Caco-2 (cell line): Measurements from ENCODE around the gene ZNF277. TPM values are rescaled to one million over a fixed set of nuclear protein-coding genes. Genes with fewer than 3 reads are reported as not detected.

Source experiments
- BruUV-seq: library from RNA; stranded (reverse); fragments of 400-500 nt; replicated peaks from 2 replicates; lab custom pipeline; 2021; lab: Mats Ljungman, UMichigan
- CTCF ChIA-PET: fragments of 300-600 bp; sonication (Branson Sonifier 250); formaldehyde crosslinking; loops from one replicate; lab custom pipeline; 2022; ENCODE audit warnings: antibody characterized with exemption; lab: Charles Lee
- POLR2A ChIA-PET: fragments of 300-600 bp; sonication (Branson Sonifier 250); formaldehyde crosslinking; loops from one replicate; lab custom pipeline; 2022; ENCODE audit warnings: antibody characterized with exemption; lab: Charles Lee
- DNase-seq, 2 experiments: peaks; one replicate each; pipeline versions ENCODE4 v3.0.0 to v3.0.0-alpha.2; 2020 to 2022
- H3K27me3 ChIP-seq: replicated peaks from 2 replicates; pipeline ENCODE4 v1.6.0; 2011; ENCODE audit warnings: low read length; ENCODE audit not compliant: control insufficient read depth, insufficient read depth
- H3K36me3 ChIP-seq: 2 replicates; pipeline ENCODE4 v1.5.1; 2011; ENCODE audit warnings: low read length; ENCODE audit not compliant: control insufficient read depth, insufficient read depth
- H3K4me1 ChIP-seq: fragments of 250-450 bp; sonication (Bioruptor Pico); 2 replicates; pipeline ENCODE4 v1.5.1; 2020; ENCODE audit warnings: mild to moderate bottlenecking
- H3K4me3 ChIP-seq: 2 replicates; pipeline ENCODE4 v1.5.1; 2011; ENCODE audit warnings: low read depth, mild to moderate bottlenecking, control low read depth, low read length
- H3K9me3 ChIP-seq: fragments of 250-450 bp; sonication (Bioruptor Pico); 2 replicates; pipeline ENCODE4 v1.5.1; 2020; ENCODE audit warnings: mild to moderate bottlenecking, moderate library complexity
- H3K27ac Mint-ChIP-seq: one replicate; pipeline ENCODE4 v1.8.0; 2022; ENCODE audit warnings: mixed read lengths; ENCODE audit not compliant: unreplicated experiment
- H3K27me3 Mint-ChIP-seq: one replicate; pipeline ENCODE4 v1.8.0; 2022; ENCODE audit warnings: mixed read lengths; ENCODE audit not compliant: insufficient read depth, unreplicated experiment
- H3K36me3 Mint-ChIP-seq: one replicate; pipeline ENCODE4 v1.8.0; 2022; ENCODE audit warnings: mild to moderate bottlenecking, mixed read lengths; ENCODE audit not compliant: insufficient read depth, unreplicated experiment
- H3K4me1 Mint-ChIP-seq: one replicate; pipeline ENCODE4 v1.8.0; 2022; ENCODE audit warnings: low read depth, mixed read lengths; ENCODE audit not compliant: unreplicated experiment
- H3K4me3 Mint-ChIP-seq: one replicate; pipeline ENCODE4 v1.8.0; 2022; ENCODE audit warnings: mild to moderate bottlenecking, moderate library complexity, mixed read lengths; ENCODE audit not compliant: unreplicated experiment
- H3K9me3 Mint-ChIP-seq: one replicate; pipeline ENCODE4 v1.8.0; 2022; ENCODE audit warnings: mixed read lengths; ENCODE audit not compliant: unreplicated experiment
- CTCF ChIP-seq, 2 experiments: fragments of 200-600 bp in 1 of 2; IDR thresholded peaks; 1 replicate in 1 of 2; 2 replicates in 1 of 2; pipeline versions ENCODE4 v1.5.1 to v1.8.0; 2011 to 2022; ENCODE audit warnings: antibody characterized with exemption in 1 of 2, control low read depth in 1 of 2, inconsistent platforms in 1 of 2, low read depth in 1 of 2, low read length in 1 of 2, mild to moderate bottlenecking in 1 of 2, moderate library complexity in 1 of 2; ENCODE audit not compliant: insufficient read depth in 1 of 2, severe bottlenecking in 1 of 2, unreplicated experiment in 1 of 2
- intact Hi-C: fragments of 100-400 bp; cut with micrococcal nuclease; formaldehyde crosslinking; loops from one replicate; pipeline ENCODE4 v1.10.0; 2022; ENCODE audit not compliant: unreplicated experiment
- total RNA-seq: library from RNA; stranded (reverse); gene quantifications from 2 replicates; pipeline ENCODE4 v1.2.3, GENCODE V29; 2022

ZNF277 gene
- total RNA-seq, 1 experiment from 2014 or later = 22.8 TPM

GRCh38 chr7:112260911-112261310, 54.4 kb downstream of the ZNF277 start:
- no peaks in the 10 kb centered on the region for H3K4me1 ChIP-seq
- CTCF ChIA-PET = no interaction called here

GRCh38 chr7:112262036-112262435, 55.5 kb downstream of the ZNF277 start:
- Mint-ChIP-seq H3K36me3 (no peaks in the 10 kb centered on the region), H3K4me1 (no peaks in the 10 kb centered on the region), H3K27ac (no peak overlapping the region), H3K4me3 (no peak overlapping the region), H3K27me3 (no peaks in the 10 kb centered on the region), H3K9me3 (no peaks in the 10 kb centered on the region)
- Histone ChIP-seq H3K4me1 (no peaks in the 10 kb centered on the region), H3K4me3 (no peak overlapping the region), H3K9me3 (no peaks in the 10 kb centered on the region), H3K27me3 (no peaks in the 10 kb centered on the region), H3K36me3 (no peaks in the 10 kb centered on the region)
- intact Hi-C loops = no loop called here
- no peak for TF ChIP-seq CTCF (IDR thresholded peaks at IDR 0.05; ENCODE audit: insufficient read depth in 1 of 2, low read depth in 1 of 2, low read length in 1 of 2, severe bottlenecking in 1 of 2, unreplicated experiment in 1 of 2)
- CTCF ChIA-PET = no interaction called here
- BruUV-seq = no TSS peak
- DNase-seq = no peak
- POLR2A ChIA-PET = interaction anchor here (0.6 to 0.7 kb wide), 2 partner anchors 44 to 188 kb away, joined by 9 to 10 read pairs; partner anchors contain the start of gene IFRD1

More at GRCh38 chr7:112260911-112261310, 54.4 kb downstream of the ZNF277 start:
- no peaks in the 10 kb centered on the region for H3K27me3 ChIP-seq
- no peak for DNase-seq
- no TSS peak for BruUV-seq
- Mint-ChIP-seq H3K36me3 (no peaks in the 10 kb centered on the region), H3K27ac (no peak overlapping the region), H3K4me1 (no peaks in the 10 kb centered on the region), H3K9me3 (no peaks in the 10 kb centered on the region), H3K27me3 (no peaks in the 10 kb centered on the region), H3K4me3 (no peak overlapping the region)
- H3K4me3 ChIP-seq = no peak overlapping the region
- POLR2A ChIA-PET = no interaction called here
- no peaks in the 10 kb centered on the region for H3K9me3 ChIP-seq
- H3K36me3 ChIP-seq = no peaks in the 10 kb centered on the region
- intact Hi-C loops = no loop called here
- no peak for TF ChIP-seq CTCF (IDR thresholded peaks at IDR 0.05; ENCODE audit: insufficient read depth in 1 of 2, low read depth in 1 of 2, low read length in 1 of 2, severe bottlenecking in 1 of 2, unreplicated experiment in 1 of 2)

GRCh38 chr7:112262855-112263487, 56.5 kb downstream of the ZNF277 start:
- Mint-ChIP-seq H3K9me3 (no peaks in the 10 kb centered on the region), H3K36me3 (no peaks in the 10 kb centered on the region), H3K27ac (no peak overlapping the region), H3K4me1 (no peaks in the 10 kb centered on the region), H3K4me3 (no peak overlapping the region), H3K27me3 (no peaks in the 10 kb centered on the region)
- H3K4me1 ChIP-seq = no peaks in the 10 kb centered on the region
- TF ChIP-seq CTCF (IDR thresholded peaks at IDR 0.05; ENCODE audit: insufficient read depth in 1 of 2, low read depth in 1 of 2, low read length in 1 of 2, severe bottlenecking in 1 of 2, unreplicated experiment in 1 of 2) = no peak
- ChIA-PET CTCF (no interaction called here), POLR2A (no interaction called here)
- H3K9me3 ChIP-seq = no peaks in the 10 kb centered on the region
- intact Hi-C loops = no loop called here
- no peaks in the 10 kb centered on the region for H3K36me3 ChIP-seq
- DNase-seq = no peak
- no peaks in the 10 kb centered on the region for H3K27me3 ChIP-seq
- no TSS peak for BruUV-seq
- no peak overlapping the region for H3K4me3 ChIP-seq
